ENCODE measurements around the gene CCDC71L.

CCDC71L gene

DNA sequence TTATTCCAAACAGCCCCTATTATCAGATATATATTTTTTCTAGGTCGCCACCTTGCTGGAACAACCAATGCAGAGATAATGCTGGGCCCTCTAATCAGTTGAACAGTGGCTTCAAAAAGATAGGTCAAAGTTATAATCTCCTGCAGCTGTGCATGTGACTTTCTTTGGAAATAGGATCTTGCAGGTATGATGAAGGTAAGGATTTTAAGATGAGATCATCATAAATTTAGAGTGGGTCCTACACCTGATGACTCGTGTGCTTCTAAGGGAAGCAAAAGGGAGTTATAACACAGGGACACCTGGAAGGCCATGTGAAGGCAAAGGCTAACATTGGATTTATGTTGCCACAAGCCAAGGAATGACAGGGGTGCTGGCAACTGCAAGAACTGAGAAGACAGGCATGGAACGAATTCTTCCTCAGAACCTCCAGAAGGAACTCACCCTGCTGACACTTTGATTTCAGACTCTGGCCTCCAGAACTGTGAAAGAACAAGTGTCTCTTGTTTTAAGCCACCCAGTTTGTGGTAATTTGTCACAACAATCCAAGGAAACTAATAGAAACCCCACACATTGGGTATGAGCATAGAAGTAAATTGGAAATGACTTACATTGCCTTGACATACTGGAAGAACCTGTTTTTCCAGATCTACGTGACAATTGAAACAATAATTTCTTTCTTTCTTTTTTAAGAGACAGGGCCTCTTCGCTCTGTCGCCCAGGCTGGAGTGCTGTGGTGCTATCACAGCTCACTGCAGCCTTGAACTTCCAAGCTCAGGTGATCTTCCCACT lies 34.4 kb downstream of the CCDC71L start:
- no peak for DNase-seq (ENCODE audit: low read depth in 1 of 2, low spot score in 1 of 2)

DNA sequence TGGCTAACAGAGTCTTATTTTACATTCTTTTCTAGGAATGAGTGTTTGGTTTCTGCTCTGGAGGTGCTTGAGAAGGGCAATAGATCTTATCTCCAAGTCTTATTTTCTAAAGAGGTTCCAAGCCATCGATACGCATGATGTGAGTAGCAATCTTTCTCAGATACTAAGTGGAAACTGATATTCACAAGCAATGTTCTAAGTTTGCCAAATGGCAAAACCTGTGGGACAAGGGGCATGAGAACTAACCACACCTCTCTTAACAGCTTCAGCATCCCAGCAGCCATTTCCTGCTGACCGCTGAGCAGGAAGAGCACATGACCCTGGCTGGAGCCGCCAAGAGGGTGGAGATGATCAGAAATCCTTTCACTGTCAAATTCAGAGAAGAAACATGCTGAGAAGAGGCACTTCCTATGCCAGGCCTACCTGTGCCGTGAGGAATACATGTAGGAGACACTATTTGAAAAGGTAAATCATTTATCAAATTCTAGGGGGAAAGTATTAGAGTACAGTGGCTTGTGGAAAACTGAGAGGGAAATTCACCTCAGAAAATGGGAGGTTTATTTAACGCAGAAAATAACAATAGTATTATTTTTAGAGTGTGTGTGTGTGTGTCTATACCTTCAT lies 35.2 kb downstream of the CCDC71L start:
- DNase-seq (ENCODE audit: low read depth in 1 of 2, low spot score in 1 of 2): no peak

DNA sequence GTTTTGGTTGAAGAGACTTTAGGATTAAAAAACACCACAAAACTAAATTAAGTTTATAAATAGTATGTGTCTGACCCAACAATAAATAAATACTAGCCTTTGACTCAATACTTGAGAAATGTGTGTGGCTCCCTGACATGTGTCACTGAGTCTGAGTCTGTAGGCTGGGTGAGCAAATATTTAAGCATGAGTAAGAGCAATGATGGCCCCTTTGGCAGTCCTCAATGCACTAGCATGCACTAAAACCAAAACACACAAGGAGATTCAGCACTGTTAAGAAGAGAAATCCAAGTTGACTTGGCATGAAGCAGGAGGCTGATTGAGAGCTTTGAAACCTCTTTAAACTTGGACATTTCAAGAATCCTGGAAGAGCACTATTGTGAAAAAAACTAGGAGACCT lies 37.1 kb downstream of the CCDC71L start:
- no peak for DNase-seq (ENCODE audit: low read depth in 1 of 2, low spot score in 1 of 2)

DNA sequence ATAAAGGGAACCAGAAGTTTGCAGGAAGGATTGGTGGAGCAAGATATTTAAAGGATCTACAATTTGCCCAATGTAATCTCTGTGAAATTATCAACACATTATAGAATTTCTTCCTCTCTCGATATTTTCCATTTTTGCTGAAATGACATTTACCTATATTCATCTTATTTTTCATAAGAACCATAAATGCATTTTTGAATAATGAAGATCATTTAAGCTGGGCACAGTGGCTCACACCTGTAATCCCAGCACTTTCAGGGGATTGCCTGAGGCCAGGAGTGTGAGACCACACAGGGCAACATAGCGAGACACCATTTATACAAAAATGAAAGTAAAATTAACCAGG lies 37.7 kb downstream of the CCDC71L start:
- DNase-seq (ENCODE audit: low read depth in 1 of 2, low spot score in 1 of 2): no peak

DNA sequence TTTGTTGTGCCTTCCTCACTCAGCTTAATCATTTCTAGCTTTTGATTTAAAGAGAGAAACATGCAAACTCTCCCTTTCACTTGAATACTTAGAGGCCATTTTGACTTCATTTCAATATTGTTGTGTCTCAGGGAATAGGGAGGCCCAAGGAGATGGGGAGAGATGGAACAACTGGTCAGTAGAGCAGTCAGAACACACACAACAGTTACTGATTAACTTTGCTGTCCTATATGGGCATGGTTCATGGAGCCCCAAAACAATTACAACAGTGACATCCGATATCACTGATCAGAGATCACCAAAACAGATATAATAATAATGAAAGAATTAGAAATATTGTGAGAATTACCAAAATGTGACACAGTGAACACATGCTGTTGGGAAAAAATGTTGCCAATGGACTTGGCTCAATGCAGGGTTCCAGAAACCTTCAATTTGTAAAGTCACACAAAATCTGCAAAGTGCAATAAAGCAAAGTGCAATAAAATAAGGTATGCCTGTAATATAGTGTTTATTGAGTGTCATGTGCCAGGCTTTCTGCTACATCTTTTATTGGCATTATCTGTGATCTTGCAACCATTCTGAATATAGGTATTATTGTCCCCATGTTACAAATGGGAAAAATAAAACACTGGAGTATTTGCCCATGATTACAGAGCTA lies 38.2 kb downstream of the CCDC71L start:
- no peak for DNase-seq (ENCODE audit: low read depth in 1 of 2, low spot score in 1 of 2)

DNA sequence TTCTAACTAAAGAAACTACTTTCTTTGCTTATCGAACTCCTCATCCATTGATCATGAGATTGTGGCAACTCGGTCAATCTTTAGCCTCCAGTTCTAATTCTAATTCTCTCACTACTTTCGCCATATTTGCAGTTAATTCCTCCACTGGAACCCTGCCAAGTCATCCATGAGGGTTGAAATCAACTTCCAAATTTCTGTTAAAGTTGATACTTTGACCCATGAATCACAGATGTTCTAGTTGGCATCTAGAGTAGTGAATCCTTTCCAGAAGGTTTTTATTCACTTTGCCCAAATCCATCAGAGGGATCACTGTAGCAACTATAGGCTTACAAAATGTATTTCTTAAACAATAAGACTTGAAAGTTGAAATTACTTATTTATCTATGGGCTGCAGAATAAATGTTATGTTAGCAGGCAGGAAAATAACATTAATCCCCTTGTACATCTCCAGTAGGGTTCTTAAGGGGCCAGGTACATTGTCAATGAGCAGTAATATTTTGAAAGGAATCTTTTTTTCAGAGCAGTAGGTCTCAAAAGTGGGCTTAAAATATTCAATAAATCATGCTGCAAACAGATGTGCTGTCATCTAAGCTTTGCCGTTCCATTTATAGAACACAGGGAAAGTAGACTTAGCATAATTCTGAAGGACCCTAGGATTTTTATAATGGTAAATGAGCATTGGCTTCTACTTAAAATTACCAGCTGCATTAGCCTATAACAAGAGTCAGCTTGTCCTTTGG lies 39.4 kb downstream of the CCDC71L start:
- no peak for DNase-seq (ENCODE audit: low read depth in 1 of 2, low spot score in 1 of 2)

DNA sequence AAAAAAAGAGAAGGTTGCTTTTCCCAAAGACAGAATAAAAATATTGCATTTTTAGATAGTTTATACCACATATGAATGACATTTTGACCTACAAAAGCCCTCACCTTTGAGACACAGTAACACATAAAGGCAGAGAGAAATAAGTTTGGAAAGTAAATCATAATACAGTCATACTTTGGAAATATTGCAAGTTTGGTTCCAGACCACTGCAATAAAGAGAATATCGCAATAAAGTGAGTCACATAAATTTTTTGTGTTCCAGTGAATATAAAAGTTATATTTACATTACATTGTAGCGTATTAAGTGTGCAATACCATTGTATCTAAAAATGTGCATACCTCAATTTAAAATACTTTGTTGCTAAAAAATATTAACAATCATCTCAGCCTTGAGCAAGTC lies 40.3 kb downstream of the CCDC71L start:
- no peak for DNase-seq (ENCODE audit: low read depth in 1 of 2, low spot score in 1 of 2)

DNA sequence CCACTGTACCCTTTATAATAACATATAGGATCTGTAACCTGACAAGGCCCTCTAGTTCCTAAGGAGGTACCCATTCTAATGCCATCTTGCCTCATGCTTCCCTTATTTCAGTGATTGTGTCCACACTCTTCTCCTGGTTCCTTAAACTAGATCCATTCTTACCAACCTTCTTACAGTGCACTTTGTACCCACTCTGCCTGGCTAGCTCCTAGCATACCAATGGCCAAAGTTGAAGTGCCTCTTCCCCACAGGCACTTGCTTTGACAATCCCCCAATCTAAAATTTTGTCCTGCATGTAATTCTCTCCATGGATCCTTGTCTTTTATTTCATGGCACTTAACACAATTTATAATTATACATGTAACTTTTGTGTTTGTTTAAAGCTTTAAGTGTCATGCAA lies 40.9 kb downstream of the CCDC71L start:
- DNase-seq (ENCODE audit: low read depth in 1 of 2, low spot score in 1 of 2): no peak

DNA sequence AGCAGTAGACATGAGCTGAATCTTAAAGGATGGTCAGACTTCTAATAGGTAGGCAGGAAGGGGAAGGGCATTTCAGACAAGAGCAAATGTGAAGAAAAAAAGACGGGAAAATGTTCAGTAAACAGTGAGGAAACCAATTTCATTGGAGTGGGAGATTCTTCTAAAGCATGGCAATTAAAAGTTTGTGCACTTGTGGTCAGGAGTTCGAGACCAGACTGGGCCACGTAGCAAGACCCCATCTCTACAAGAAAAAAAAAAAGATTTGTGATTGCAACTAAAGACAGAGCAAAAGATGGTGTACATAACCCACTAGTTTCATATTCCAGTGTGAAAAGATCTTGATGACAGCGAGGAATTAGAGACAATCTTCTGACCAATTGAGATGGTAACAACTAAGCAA lies 41.7 kb downstream of the CCDC71L start:
- DNase-seq (ENCODE audit: low read depth in 1 of 2, low spot score in 1 of 2): no peak

DNA sequence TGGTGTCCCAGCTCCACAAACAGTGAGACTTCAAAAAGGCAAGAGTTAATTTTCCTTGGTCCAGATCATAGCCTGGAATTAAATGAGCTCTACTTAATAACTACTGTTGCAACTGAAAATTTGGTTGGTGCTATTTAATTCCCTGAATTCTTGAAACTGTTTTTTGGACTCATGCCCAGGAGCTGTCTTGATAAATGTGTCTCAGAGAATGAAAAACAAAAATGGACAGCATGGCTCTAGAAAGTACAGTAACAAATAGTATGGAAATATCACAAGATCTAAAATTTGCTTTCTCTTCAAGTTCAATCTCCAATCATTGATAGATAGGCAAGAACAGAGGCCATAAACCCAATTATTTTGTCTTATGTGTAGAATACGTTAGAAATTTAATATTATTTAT lies 42.5 kb downstream of the CCDC71L start:
- no peak for DNase-seq (ENCODE audit: low read depth in 1 of 2, low spot score in 1 of 2)

DNA sequence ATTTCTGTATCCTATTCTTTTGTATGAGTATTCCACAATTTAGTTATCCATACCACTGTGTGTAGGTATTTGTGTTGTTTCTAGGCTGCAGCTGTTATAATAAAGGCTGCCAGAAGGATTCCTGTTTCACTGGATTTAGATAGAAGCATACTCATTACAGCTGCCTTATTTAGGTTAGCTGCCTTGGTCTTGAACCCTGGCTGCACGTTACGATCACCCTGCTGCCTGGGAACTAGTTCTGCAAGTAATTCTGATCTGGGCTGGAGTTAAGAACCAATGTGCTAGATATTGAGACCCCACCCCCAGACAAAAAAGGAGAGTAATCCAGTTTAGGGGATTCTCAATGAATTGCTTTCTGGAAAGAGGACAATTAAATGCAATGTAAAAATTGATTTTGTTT lies 43.1 kb downstream of the CCDC71L start:
- DNase-seq (ENCODE audit: low read depth in 1 of 2, low spot score in 1 of 2): no peak

DNA sequence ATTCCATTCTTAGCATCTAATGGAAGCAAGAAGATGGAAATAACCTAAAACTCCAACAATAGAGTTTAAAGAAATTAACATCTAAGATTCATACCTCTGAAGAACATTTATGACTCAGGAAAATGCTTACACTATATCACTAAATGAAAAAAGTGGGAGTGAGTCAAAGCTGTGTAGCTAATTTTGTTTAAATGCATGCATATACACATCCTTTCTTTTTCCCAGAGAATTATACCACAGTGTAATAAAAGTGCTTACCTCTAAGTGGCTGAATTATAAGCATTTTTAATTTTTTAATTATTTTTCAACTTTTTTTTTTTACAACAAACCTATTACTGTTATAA lies 44.3 kb downstream of the CCDC71L start:
- no peak for DNase-seq (ENCODE audit: low read depth in 1 of 2, low spot score in 1 of 2)

DNA sequence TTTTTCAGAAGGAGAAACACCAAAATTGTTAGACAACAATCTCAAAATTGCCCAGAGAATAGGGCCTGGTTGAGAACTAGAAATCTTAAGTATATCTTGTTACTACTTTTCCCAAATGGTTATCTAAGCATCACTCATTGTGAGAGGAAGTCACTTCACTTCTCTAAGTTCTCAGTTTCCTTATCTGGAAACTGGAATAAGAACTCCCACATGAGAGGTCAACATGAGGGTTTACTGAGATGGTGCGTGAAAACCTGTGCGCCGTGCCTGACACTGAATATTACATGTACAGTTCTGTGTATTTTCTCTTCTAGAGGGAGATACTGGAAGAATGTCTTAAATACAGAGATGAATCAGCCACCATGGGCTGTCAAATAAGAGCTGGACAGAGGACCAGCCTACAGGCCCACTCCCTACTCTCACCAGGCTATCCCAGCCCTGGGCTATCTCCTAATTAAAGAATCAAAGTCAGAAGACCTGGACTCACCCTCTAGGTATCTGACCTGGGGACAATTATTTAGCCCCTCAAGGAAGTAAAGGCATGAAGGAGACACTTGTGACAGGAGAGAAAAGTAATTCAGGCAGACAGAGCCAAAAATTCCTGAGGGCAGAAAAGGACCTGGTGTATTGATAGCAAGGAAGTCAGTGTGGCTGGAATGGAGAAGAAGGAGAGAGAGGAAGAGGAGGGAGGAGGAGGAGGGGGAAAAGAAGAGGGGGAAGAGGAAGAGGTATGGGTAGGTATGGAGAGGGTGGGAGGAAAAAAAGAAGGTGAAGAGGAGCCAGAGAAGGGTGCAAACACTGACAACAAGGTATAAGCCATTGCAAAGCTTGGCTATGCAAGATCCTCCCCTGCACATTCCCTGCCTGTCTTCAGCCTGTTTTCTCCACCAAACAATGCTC lies 44.9 kb downstream of the CCDC71L start:
- DNase-seq (ENCODE audit: low read depth in 1 of 2, low spot score in 1 of 2): no peak

DNA sequence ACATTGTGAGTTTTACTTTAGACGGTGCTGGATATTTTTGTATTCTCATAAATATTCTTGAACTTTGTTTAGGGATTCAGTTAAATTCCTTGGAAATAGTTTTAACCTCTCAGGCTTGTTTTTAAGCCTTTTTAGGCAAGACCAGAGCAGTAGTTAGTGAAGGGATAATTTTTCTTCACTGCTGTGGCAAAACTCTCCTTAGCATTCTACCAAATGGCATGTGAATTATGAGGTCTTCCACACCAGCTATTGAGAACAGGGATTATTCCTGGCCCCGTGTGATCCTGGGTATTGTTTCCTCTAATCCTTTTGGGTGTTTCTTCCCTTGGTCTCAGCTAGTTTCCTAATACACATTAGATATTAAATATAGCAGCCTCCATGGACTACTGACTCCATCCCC lies 46.2 kb downstream of the CCDC71L start:
- no peak for DNase-seq (ENCODE audit: low read depth in 1 of 2, low spot score in 1 of 2)

DNA sequence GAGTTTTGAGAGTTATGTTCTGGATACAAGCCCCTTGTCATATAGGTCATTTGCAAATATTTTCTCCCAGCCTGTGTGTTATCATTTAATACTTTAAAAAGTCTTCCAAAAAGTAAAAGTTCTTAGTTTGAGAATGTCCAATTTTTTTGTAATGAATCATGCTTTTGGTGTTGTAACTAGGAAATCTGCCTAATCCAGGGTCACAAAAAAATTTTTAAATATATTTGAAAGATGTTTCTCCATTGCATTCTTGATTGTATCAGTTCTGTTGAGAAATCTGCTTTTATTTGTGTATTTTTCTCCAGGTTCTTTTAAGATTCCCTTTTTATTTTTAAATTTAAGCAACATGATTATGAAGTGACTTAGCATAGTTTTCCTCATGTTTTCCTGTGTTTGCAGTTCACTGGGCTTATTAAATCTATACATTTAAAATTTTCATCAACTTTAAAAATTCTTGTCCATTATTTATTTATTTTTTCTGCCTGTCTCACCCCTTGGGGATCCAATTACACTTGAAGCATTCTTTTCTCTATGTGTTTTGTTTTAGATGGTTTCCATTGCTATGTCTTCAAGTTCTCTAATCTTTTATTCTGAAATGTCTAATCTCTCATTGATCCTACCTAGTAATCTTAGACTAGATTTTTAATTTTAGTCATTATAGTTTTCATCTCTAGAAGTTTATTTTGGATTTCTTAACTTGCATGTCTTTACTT lies 47.0 kb downstream of the CCDC71L start:
- no peak for DNase-seq (ENCODE audit: low read depth in 1 of 2, low spot score in 1 of 2)

DNA sequence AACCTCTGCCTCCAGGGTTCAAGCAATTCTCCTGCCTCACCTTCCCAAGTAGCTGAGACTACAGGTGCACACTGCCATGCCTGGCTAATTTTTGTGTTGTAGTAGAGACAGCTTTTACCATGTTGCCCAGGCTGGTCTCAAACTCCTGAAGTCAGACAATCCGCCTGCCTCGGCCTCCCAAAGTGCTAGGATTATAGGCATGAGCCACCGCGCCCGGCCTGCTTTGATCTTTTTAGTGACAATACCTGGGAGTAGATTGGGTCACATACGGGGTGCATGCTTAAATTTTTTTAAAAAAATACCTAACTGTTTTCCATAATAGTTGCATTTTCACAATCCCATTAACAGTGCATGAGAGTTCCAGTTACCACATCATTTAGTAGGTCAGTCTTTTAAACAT lies 47.7 kb downstream of the CCDC71L start:
- no peak for DNase-seq (ENCODE audit: low read depth in 1 of 2, low spot score in 1 of 2)

DNA sequence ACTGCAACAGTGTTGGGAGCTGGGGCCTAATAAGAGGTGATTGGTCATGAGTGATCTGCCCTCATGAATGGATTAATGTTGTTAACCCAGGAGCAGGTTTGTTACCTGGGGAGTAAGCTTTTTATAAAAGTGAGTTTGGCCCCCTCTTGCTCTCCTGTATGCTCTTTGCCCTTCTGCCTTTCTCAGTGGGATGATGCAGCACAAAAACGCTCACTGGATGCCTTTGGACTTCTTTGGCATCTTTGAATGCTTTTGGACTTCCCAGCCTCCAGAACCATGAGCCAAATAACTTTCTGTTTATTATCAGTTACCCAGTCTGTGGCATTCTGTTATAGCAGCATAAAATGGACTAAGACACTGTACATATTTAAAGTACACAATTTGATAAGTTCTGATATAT lies 48.5 kb downstream of the CCDC71L start:
- no peak for DNase-seq (ENCODE audit: low read depth in 1 of 2, low spot score in 1 of 2)

DNA sequence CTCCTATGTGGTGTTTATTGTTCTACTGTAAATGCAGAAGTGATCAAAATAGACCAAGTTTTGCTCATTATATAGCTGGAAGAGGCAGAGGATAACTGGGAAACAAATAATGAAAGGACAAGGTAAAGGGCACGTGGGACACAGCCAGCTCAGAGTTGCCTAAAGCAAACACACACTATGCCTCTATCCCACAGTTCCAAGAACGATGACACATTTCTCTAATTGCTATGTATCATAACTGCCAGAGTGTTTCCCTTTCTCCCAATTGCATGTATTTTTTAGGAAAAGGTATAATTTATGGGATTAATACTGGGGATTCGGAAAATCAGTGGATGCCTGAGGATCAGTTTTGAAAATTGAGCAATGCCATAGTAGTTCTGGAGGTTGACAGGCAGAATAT lies 49.0 kb downstream of the CCDC71L start:
- no peak for DNase-seq (ENCODE audit: low read depth in 1 of 2, low spot score in 1 of 2)

DNA sequence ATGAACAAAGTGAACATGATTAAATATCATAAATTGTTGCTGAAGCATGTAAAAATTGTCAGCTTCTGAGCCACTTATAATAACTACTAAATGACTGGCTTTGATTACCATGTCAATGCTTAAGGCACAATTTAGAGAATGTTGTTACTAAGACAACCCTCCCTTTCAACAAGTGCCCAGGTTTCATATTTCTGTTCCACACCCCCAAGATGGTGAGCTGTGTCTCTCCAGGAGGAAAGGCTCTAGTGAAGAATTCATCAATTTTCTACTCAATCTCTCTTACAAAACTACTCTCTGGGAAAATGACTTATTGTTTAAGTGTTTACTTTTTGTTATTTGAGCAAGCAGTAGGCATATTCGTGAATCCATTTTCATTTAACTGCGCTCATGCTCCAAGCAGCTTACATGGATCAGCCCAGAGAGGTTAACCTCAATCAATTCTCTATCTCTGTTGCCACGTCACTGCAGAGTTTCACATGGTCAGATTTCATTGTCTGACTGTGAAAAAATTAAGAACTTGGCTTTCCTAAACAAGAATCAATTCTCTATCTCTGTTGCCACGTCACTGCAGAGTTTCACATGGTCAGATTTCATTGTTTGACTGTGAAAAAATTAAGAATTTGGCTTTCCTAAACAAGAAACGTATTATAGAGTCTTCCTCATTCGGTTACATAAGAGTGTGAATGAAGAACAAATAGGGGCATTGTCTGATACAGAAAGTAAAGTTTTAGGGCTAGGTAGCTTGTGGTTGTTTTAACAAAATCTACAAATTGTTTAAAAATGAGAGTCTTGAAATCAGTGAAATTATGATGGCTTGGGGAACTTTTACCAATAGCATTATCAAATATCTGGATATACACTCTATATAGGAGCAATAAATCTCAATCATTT lies 49.7 kb downstream of the CCDC71L start:
- DNase-seq (ENCODE audit: low read depth in 1 of 2, low spot score in 1 of 2): no peak

Measured in activated T-helper 1 cell treated with anti-CD3 and anti-CD28 coated beads, Interleukin-2, amount 50 U/mL, for 16 hours (primary cell).